Stomach smooth muscle (tissue), 2 donors: ENCODE data around the gene CPD.

Experiments
- H3K27ac ChIP-seq: one replicate; pipeline ENCODE4 v1.7.0; 2013; ENCODE audit warnings: mild to moderate bottlenecking, low read length, inconsistent platforms
- H3K27me3 ChIP-seq, 2 donors: one replicate each; pipeline ENCODE4 v1.7.0; 2013; ENCODE audit warnings: low read length in 2 of 2; ENCODE audit not compliant: insufficient read depth in 2 of 2, control insufficient read depth in 1 of 2
- H3K36me3 ChIP-seq, 2 donors: one replicate each; pipeline ENCODE4 v1.7.0; 2013; ENCODE audit warnings: low read length in 2 of 2; ENCODE audit not compliant: control insufficient read depth in 2 of 2, insufficient read depth in 2 of 2
- H3K4me1 ChIP-seq: one replicate; pipeline ENCODE4 v1.7.0; 2013; ENCODE audit warnings: low read length; ENCODE audit not compliant: control insufficient read depth, insufficient read depth
- H3K4me3 ChIP-seq, 2 donors: one replicate each; pipeline ENCODE4 v1.7.0; 2013; ENCODE audit warnings: low read length in 2 of 2
- H3K9ac ChIP-seq, 2 donors: one replicate each; pipeline ENCODE4 v1.7.0; 2013; ENCODE audit warnings: low read length in 2 of 2, mild to moderate bottlenecking in 1 of 2
- H3K9me3 ChIP-seq, 2 donors: one replicate each; pipeline ENCODE4 v1.7.0; 2013; ENCODE audit warnings: low read length in 2 of 2; ENCODE audit not compliant: control insufficient read depth in 2 of 2
- donor health status: healthy.
- donor health status: Pancreatic carcinoma.

Gene CPD

GRCh38 chr17:30506481-30506880 lies 127.8 kb downstream of the CPD start:
- no peak overlapping the region for H3K27ac ChIP-seq
- no peaks in the 10 kb centered on the region for H3K27me3 ChIP-seq

GRCh38 chr17:30513346-30513745 lies 134.6 kb downstream of the CPD start:
- H3K9me3 ChIP-seq, result no peaks in the 10 kb centered on the region
- no peaks in the 10 kb centered on the region for H3K4me1 ChIP-seq
- H3K9ac ChIP-seq, result no peak overlapping the region
- no peak overlapping the region for H3K4me3 ChIP-seq
- no peak overlapping the region for H3K27ac ChIP-seq
- peaks cover 10 to 14% of the 10 kb centered on the region in 2 donors for H3K36me3 ChIP-seq
- no peaks in the 10 kb centered on the region for H3K27me3 ChIP-seq

More at GRCh38 chr17:30506481-30506880, 127.8 kb downstream of the CPD start:
- Histone ChIP-seq H3K36me3 (peaks cover 12 to 15% of the 10 kb centered on the region in 2 donors), H3K9ac (no peak overlapping the region), H3K9me3 (no peaks in the 10 kb centered on the region), H3K4me1 (no peaks in the 10 kb centered on the region), H3K4me3 (no peak overlapping the region)

DNA sequence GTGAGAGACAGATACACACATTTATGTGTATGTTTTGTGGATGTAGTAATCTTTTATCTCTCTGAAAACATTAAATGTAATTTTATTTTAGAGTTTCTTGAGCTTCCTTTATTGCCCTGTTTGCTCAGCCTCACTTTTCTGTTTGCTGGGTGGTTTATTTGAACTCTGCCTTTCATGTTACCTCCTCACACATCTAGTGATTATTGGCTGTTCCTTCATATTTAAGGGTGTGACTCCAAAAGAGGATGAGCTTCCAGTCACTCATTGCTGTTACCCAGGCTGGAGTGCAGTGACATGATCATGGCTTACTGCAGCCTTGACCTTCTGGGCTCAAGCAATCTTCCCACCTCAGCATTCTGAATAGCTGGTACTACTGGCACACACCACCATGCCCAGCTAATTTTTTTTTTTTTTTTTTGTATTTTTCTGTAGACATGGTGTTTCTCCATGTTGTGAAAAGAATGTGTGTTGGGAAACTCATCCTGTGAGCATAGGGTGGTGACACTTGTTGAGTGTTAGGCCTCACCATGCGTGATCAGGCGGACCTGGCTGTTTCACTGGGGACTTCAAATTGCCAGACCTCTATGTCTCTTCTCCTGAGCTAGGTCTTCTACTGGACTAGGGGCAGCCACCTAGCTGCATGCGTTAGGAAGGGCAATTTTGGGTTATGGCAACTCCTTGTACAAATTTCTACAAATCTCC lies 136.3 kb downstream of the CPD start:
- Histone ChIP-seq H3K36me3 (peaks cover 10 to 14% of the 10 kb centered on the region in 2 donors), H3K9me3 (no peaks in the 10 kb centered on the region), H3K4me1 (no peaks in the 10 kb centered on the region), H3K9ac (no peak overlapping the region), H3K27me3 (no peaks in the 10 kb centered on the region), H3K4me3 (no peak overlapping the region), H3K27ac (no peak overlapping the region)

- Histone ChIP-seq H3K36me3 (peaks cover 18 to 20% of the 10 kb centered on the region in 2 donors), H3K4me3 (no peak overlapping the region), H3K4me1 (no peaks in the 10 kb centered on the region), H3K27me3 (no peaks in the 10 kb centered on the region), H3K27ac (no peak overlapping the region), H3K9me3 (no peaks in the 10 kb centered on the region), H3K9ac (no peak overlapping the region)
Observed at GRCh38 chr17:30517786-30518185, 139.1 kb downstream of the CPD start.

DNA sequence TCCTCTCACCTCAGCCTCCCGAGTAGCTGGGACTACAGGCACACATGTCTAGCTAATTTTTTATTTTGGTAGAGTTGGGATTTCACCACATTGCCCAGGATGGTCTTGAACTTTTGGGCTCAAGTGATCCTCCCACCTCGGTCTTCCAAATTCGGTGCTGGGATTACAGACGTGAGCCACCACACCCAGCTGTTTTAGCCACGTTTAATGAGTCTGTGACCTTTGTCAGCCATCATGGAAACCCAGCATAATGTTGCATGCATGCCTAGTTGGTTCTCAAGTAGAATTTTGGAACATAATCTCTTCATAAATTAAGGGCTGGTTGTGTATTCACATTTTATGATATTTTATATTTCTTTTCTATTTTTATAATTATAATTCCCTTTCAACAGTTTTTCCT lies 140.4 kb downstream of the CPD start:
- no peaks in the 10 kb centered on the region for H3K9me3 ChIP-seq
- no peak overlapping the region for H3K9ac ChIP-seq
- H3K4me3 ChIP-seq, result no peak overlapping the region
- peaks cover 11 to 16% of the 10 kb centered on the region in 2 donors for H3K36me3 ChIP-seq
- H3K27ac ChIP-seq, result no peak overlapping the region
- no peaks in the 10 kb centered on the region for H3K27me3 ChIP-seq
- H3K4me1 ChIP-seq, result no peaks in the 10 kb centered on the region
